Fibroblast of mammary gland (primary cell): ENCODE results near the gene TARBP1.
"Not testable (repeated sequence)": the region's sequence is repeated elsewhere in the genome, so short reads cannot be mapped to it uniquely, and the experiment has no call there.

ENCODE experiments used
- DNase-seq: peaks from one replicate; pipeline ENCODE4 v3.0.0-alpha.2; 2010; ENCODE audit warnings: low read depth
- H3K4me3 ChIP-seq: 2 replicates; pipeline ENCODE4 v1.5.1; 2011; ENCODE audit warnings: low read depth, mild to moderate bottlenecking, low read length, moderate library complexity; ENCODE audit not compliant: control insufficient read depth
- TF ChIP-seq, protein P1 (sequence below): conservative IDR thresholded peaks from 2 replicates; pipeline ENCODE4 v1.5.1; 2011; ENCODE audit warnings: low read depth, low read length, inconsistent platforms; ENCODE audit not compliant: control insufficient read depth, insufficient read depth

TARBP1 gene

DNA sequence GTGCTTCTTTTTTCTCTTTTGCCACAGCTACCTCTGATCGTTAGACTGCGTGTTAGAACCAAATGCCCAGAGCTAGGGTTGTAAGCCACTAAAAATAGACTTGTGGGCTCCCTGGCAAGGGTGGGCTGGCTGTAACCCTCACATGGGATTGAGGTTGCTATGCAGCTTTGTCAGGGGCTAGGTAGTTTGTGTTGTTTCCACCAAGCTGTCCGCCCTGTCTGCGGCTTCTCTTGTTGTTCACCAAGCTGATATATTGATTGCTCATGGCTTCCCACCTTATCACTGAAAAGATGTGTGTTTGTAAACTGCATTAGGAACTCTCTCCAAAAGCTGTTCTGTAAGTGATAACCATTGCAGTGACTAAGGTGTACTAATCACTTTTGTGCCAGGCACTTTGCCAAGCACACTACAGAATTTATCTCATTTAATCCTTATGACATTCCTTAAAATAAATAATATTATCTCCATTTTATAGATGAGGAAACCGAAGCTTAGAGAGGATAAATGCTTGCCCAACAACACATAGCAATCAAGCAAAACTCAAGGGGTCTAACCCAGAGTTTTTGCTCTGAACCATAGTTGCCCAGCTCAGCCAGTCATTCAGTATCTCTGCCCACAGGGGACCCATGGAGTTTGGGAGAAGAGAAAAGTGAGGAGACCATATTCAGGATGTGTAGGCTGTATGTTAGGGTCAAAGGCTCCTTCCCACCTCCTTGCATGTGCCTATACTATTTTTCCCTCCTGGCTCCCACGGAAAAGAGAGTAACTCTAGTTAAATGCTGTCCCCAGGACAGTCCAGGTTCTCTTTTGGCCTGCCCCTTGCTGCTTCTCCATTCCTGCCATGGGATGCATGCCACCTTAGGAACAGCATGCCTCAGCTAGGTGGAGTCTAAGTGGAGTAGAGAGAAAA, 42.2 kb upstream of the TARBP1 start:
- no peak overlapping the region for H3K4me3 ChIP-seq
- TF ChIP-seq, protein P1, sequence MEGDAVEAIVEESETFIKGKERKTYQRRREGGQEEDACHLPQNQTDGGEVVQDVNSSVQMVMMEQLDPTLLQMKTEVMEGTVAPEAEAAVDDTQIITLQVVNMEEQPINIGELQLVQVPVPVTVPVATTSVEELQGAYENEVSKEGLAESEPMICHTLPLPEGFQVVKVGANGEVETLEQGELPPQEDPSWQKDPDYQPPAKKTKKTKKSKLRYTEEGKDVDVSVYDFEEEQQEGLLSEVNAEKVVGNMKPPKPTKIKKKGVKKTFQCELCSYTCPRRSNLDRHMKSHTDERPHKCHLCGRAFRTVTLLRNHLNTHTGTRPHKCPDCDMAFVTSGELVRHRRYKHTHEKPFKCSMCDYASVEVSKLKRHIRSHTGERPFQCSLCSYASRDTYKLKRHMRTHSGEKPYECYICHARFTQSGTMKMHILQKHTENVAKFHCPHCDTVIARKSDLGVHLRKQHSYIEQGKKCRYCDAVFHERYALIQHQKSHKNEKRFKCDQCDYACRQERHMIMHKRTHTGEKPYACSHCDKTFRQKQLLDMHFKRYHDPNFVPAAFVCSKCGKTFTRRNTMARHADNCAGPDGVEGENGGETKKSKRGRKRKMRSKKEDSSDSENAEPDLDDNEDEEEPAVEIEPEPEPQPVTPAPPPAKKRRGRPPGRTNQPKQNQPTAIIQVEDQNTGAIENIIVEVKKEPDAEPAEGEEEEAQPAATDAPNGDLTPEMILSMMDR: no peak
- DNase-seq: no peak

DNA sequence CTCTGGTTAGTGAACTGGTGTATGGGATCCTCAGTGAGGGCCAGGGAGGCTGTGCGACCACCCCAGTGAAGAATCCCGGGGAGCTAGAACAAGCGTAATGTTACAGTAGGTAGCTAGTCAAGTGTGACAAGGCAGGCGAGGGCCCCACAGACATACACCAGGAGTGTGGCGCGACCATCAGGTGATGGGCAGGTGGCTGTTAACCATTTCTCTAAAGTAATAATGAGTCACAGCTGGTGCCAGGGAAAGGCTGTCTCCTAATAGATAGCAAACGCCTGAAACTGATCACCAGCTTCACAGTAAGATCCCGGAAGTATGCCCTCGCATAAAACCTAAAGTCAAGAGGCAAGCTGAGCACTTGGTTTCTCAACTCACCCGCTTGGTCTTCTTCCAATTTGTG, 40.5 kb upstream of the TARBP1 start:
- no peak overlapping the region for H3K4me3 ChIP-seq
- TF ChIP-seq, protein P1: no peak
- DNase-seq: no peak

- no peak for DNase-seq
- TF ChIP-seq, protein P1: no peak
- H3K4me3 ChIP-seq: no peak overlapping the region
These were observed 39.9 kb upstream of the TARBP1 start for GRCh38 chr1:234518876-234519275.

GRCh38 chr1:234518086-234518485, 39.1 kb upstream of the TARBP1 start:
- H3K4me3 ChIP-seq, DNase-seq: not testable (repeated sequence)

- no peak for DNase-seq
- H3K4me3 ChIP-seq: no peak overlapping the region
- TF ChIP-seq, protein P1: no peak
These were observed 38.3 kb upstream of the TARBP1 start for GRCh38 chr1:234517110-234517802.

- TF ChIP-seq, protein P1: no peak
- DNase-seq: peak; percentile 87
- H3K4me3 ChIP-seq: no peak overlapping the region
These were observed 36.9 kb upstream of the TARBP1 start for GRCh38 chr1:234515821-234516241.

GRCh38 chr1:234515411-234515810, 36.4 kb upstream of the TARBP1 start:
- peak; percentile 71 for DNase-seq
- H3K4me3 ChIP-seq: no peak overlapping the region
- TF ChIP-seq, protein P1: no peak
